OCI-M2 (cell line): ENCODE data around the gene PSMC4.

Experiments
- DNase-seq: peaks from one replicate; lab custom pipeline; 2025; ENCODE audit not compliant: unreplicated experiment; lab: John Stamatoyannopoulos, UW

PSMC4 gene

DNA sequence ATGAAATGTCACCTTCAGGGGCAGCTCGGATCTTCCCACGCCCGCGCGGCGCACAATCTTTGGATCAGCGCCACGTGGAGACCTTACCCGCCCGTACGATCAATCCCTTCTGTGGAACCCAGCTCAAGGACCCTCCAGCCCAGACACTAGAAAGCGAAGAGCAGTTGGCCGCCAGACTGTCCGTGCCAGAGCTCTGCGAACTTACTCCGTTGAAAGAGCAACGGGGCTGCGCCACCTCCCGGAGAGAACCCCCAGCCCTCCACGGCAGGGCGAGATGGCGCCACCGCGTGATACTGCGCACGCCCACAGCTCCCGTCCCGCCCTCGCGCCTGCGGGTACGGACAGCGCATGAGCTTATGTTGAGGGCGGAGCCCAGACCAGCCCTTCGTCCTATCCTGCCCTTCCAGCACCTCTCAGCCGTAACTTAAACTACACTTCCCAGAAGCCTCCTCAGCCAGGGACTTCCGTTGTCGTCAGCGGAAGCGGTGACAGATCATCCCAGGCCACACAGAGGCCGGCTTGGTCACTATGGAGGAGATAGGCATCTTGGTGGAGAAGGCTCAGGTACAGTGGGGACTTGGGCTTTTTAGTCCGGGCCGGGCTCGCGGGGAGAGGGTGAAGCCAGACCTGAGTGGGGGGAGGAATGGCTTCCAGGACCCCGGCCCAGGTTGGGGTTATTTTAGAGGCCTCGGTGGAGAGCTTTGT, at the start of gene PSMC4:
TSS of gene PSMC4 (plus strand) at position 491 of the 705 bp plus-strand sequence. CDS start at position 529, 38 bp downstream.
- DNase-seq: peak; percentile 98

DNA sequence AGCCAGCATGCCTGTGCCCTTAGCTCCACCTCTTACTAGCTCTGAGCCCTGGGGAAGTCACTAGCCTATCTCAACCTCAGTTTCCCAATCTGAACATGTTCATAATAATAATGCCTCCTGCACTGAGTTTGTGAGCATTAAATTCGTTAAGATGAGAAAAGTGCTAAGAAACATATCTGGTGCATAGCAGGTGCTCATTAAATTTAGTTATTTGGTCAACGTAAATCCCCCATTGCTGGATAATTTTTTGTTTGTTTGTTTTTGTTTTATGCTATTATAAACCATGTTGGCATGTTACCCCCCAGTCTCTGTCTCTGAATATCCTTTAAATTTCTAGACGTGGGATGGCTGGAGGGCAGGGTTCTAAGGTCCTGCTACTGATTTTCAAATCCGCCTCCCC, 47.1 kb upstream of the PSMC4 start:
- no peak for DNase-seq

DNA sequence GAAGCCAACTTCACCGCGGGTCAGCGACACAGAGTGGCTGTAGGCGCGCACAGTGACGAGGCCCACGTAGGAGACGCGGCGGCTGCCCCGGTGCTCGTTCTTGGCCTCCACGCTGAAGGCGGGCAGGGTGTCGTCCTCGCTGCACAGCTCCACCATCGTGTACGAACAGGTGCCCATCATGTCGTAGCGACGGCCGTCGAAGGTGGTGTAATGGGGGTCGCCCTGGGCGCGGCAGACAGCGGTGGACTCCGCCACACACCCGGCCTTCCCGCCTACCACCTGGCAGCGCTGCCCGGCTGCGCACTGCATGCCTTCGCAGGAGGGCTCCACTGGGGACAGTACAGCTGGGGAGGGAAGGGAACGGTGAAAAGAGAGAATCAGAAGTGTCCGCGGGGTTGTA, 46.6 kb upstream of the PSMC4 start:
- DNase-seq: no peak

DNA sequence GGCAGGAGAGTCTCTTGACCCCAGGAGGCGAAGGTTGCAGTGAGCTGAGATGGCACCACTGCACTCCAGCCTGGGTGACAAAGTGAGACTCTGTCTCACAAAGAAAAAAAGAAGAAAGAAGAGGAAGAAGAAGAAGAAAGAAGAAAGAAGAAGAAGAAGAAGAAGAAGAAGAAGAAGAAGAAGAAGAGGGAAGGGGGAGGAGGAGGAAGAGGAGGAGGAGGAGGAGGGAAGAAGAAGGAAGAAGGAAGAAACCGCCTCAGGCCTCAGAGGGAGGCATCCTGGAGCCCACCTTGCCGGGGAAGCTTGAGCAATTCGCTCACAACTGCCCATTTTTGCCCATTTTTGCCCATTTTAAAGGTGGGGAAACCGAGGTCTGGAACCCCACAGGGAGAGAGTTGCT, 46.0 kb upstream of the PSMC4 start:
- DNase-seq: no peak

DNA sequence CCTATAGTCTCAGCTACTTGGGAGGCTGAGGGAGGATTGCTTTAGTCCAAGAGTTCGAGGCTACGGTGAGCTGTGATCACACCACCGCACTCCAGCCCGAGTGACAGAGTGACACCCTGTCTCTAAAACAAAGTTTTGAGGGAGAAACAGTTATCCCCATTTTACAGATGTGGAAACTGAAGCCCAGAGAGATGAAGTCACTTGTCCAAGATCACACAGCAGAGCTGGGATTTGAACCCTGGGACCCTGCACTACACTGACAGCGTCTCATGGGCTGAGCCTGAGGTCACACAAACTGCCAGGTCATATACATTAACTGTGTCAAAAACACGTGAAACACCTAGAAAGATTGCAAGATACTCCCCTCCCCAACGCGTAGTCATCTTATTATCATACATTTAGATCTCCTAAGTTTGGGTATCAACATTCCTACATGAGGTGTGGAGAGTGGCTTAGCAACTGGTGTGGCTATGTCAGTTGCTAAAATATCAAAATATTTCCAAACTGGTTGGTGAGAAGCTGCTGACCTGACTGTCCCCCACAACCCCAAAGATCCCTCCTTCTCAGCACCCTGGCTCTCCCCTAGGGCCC, 44.7 kb upstream of the PSMC4 start:
- no peak for DNase-seq

DNA sequence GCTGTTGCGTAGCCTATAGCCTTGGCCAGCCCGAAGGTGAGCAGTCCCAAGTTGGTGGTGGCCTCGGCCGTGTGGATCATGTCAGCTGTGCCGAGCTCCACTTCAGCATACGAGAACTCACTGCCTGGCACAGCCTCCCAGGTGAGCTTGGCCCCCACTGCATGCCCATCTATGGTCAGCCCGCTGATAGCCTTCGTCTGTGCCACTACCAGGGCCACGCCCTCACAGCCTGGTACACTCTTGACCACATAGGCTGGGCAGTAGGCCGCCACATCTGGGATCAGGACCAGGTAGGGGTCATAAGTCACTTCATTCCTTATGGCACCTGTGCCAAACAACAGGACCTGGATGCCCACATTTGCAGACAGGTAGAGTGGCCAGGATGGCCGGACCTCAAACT, 43.9 kb upstream of the PSMC4 start:
- DNase-seq: no peak

DNA sequence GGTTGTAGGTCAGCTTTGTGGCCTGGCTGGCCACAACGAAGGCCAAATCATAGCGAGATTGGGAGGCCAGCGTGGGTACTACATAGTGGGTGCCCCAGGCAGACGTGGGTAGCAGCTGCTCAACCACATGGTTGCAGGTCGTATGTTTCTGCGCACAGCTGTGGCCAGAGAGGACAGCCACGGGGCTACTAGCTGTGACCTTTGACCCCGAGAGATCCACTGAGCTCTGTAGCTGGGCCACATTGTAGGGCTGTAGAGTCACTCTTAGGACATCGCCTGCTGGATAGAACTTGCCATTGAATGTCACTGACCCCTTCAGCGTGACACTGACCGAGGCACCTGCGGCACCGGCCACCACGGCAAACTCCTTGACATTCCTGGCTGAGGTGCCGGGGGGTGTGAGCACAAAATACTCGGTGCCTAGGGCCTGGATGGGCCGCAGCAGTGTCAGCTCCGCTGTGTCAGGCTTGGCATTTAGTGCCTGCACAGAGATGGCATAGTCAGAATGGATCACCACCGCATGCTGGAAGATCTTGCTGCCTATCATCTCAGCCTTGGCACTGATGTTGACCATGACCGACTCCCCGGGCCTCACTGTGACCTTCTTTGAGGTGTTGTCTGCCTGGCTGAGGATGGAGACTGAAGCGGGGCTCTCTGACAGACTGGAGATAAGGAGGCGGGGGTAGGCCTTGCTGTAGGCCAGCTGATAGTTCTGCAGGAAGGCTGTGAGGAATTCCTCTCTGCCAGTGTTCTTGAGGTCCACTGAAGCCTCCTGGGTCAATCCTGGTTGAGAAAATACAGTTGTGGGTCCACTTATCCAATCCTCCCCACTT, 43.2 kb upstream of the PSMC4 start:
- DNase-seq: no peak

DNA sequence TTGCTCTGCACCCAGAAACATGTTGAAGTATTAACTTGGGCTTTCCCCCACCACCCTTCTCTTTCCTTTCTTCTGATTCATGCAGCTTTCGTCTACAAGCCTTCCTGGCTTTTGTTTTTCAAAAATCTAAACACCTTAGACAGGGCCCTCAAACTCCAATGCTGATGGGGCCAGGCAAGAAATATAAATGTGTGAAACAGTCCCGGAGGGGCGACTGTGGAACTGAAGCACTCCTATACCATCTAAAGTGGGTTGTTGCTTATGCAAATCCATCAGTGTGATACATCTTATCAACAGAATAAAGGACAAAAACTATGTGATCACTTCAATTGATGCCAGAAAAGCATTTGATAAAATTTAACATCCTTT, 42.6 kb upstream of the PSMC4 start:
- DNase-seq: no peak

DNA sequence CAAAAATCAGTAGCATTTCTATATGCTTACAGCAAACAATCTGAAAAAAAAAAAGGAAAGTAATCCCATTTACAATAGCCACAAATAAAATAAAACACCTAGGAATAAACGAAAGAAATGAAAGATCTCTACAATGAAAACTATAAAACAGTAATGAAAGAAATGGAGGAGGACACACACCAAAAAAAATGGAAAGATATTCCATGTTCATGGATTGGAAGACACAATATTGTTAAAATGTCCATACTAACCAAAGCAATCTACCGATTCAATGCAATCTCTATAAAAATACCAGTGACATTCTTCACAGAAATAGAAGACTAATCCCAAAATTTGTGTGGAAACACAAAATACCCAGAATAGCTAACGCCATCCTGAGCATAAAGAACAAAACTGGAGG, 41.2 kb upstream of the PSMC4 start:
- no peak for DNase-seq

DNA sequence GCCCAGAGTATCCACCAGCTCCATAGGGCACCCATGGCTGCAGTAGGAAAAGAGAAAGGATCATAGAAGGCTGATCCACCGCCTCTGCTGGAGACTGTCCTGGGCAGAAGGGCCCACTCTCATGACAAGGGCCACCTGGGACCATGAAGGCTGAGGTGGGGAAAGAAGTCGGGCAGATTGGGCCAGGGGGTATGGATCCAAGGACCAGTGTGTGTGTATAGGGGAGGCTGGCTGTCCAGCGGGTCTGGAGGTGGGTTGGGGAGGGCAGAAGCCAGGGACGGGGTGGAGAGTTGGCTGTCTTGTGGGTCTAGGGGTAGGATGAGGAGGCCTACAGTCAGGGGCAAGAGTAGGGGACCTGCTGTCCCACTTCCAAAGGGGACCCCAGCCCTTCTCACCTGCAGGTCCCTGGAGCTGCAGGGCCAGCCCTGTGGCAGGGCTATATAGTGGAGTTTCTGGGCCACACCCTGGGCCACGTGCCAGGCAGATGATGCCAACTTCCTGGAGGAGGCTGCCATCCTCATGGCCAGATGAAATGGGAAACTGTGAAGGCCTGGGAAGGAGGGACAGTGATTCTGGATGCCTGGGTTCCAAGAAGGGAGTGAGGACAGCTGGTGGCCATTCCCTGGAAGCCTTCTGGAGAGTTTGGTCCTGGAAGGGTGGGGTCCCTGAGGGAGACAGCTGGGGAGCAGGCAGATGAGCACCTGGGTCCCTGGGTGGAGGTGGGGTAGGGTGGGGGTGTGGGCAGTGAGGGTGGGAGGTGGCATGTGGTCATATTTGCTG, 36.2 kb upstream of the PSMC4 start, which contains the start of gene FCGBP:
TSS of gene FCGBP (minus strand) at position 51 of the 780 bp plus-strand sequence.
- no peak for DNase-seq

DNA sequence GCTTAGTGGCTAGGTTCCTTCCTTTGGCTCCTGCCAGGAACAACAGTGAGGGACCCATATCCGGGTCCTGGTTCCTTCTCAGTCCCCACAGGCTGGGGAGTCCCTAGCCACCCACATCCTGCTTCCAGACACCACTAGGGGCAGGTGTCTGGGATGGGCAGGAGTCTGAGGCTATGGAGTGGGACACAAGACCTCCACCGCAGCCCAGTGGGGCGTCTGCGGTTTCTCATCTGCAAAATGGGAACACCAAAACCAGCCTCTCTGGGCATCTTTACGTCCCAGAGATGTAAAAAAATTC, 35.7 kb upstream of the PSMC4 start:
- DNase-seq: no peak

DNA sequence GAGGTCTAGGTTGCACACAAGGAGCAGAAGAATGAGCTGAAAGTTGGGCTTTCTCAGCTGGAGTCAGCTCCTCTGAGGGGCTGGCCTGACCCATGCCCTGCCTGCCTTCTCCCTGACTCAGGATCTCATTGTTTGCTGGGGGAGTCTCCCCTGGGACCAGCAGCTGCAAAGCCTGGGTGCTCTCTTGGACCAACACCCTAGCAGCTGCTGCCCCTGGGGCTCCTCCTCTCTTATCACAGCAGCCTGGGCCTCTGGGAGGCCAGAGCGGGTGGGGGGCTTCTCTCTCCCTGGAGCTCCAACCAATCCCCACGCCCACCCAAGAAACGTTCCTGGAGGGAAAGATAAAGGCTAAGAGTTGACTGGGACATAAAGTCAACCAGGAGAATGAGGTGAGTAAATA, 34.9 kb upstream of the PSMC4 start:
- DNase-seq: no peak

DNA sequence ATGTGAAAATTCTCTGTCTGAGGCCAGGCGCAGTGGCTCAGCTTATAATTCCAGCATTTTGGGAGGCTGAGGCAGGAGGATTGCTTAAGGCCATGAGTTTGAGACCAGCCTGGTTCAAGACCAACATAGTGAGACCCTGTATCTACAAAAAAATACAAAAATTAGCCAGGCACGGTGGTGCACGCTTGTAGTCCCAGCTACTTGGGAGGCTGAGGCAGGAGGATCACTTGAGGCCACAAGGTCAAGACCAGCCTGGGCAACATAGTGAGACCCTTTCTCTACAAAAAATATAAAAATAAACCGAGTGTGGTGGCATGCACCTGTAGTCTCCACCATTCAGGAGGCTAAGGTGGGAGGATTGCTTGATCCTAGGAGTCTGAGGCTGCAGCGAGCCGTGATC, 34.3 kb upstream of the PSMC4 start:
- DNase-seq: no peak

DNA sequence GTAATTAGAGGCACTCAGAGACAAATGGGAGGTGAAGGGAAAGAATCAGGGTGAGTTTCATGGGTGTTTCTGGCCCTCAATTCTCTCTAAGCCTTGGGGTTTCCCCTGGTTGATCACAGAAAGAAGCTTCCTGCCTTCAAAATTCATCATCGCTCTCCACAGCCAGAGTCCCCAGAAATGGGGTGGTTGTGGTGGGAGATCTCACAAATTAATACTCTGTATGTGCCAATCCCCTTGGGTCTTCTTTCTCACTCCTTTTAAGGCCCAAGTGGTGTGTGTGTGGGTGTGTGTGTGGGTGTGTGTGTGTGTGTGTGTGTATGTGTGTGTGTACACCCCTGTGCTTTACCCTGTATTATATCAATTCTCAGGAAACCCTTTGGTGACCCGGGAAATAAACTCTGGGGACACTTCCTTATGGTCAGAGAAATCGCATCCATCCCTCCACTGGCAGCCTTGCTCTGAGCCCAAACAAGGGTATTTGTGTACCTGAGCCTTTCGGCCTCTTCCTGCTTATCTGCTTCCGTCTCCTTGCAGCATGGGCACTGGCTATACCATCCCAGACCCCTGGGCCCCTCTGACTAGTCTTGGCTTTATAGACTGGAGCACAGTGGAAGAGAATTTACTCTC, 33.8 kb upstream of the PSMC4 start:
- DNase-seq: no peak

DNA sequence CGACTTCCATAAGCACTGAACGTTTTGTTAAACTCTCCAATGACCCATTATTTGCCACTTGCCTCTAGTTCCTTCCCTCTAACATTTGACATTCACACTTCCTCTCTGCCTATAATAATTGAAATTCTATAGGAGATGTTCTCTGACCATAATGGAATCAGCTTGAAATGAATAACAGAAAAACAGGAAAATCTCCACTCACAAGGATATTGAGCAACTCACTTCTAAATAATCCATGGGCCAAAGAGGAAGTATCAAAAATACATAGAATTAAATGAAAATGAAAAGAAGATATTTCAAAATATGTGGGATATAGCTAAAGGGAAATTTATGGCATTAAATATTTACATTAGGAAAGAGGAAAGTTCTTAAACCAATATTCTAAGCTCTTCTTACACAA, 33.2 kb upstream of the PSMC4 start:
- no peak for DNase-seq

DNA sequence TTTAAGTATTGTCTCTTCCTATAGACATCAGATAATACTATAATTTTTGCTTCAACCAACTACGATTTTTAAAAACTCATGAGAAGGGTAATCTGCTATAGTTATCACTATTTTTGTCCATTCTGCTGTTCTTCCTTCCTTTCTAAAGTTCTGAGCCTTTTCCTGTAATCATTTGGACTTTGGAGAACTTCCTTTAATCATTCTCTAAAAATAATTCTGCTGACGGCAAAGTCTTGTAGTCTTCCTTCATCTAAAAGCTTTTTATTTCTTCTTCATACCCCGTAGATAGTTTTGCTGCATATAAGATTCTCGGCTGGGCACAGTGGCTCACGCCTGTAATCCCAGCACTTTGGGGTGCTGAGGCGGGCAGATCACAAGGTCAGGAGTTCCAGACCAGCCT, 31.4 kb upstream of the PSMC4 start:
- no peak for DNase-seq

DNA sequence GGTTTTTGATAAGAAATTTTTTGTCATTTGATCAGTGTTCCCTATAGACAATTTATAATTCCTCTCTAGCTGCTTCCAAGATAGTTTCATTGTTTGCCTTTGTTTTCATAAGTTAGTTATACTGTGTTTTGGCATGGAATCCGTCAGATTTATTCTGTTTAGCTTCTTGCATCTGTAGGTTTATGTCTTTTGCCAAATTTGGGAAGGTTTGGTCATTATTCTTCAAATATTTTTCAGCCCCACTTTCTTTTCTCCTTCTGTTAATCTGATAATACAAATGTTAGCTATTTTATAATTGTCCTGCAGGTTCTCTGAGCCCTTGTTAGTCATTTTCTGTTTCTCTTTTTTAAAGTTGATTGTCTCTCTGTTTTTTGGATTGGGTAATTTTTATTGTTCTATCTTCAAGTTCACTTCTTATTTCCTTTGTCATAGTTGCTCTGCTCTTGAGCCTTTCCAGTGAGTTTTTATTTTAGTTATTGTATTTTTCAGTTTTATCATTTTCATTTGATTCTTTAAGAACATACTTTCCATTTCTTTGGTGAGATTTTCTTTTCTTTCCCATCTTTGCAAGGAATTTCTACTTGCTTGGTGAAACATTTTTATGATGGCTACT, 30.6 kb upstream of the PSMC4 start:
- no peak for DNase-seq

DNA sequence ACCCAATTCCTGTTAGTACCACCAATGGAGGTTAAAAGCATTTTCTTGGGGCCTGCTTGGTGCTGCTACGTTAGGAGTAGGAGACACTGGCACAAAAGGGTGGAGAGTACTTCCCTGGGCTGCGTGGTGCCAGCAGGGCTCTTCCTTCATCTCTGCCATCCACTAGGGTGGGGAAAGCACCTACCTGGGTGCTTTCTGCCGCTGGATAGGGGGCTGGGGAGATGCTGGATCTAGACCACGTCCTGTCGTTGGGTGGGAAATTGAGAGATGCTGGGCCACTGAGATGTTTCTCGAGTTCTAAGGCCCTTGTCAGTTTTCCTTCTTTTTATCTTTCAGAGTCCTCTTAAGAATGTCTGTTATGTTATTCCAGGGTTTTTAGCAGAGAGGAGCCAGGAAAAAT, 29.8 kb upstream of the PSMC4 start:
- no peak for DNase-seq

DNA sequence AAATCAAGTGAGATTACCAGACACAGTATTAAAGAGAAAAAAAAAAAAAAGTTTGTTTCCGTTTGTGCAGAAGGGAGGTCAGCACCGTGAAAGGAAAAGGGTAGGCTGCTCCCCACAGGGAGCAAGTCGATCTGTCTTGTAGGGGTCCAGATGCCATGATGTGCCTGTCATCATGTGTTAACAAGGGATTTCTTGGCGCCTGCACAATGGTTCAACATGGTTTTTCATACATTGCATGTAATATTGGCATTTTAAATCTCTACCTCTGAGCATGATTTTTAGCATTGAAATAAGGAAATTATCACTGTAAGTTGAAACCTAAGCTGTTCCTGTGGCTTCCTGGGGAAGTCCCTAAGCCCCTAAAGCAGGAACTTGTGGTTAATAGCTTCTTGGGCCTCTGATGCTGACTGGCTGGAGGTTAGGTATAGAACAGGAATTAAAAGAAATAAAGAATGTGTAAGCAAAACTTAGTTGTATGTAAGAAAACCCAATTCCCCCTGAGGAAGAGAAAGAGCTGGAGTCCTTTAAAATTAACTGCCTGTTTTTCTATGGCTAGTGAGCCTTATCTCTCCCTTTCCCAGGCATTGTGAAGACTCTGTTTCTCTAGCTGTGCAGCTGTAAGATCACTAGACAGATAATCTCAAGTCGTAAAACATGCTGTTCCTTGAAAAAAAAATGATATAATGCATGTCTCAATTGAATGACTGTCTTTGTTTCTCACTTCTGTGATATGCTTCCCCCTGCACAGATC, 29.2 kb upstream of the PSMC4 start:
- DNase-seq: no peak

DNA sequence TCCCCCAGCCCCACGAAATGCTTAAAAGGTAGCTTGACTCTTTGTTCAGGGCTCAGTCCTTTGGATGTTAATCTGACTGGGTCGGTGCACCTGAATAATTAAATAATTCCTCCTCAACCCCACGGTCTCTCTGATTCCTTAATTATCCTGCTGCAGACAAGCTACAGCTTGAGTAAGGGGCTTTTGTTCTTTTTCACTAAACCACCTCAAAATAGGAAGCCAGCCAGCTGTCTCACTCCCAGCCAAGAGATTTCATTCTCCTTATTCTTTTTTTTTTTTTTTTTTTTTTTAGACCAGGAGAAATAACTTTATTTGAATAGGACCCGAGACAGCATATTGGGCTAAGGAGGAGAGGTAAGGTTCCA, 28.6 kb upstream of the PSMC4 start:
- no peak for DNase-seq
